ENCODE measurements around the gene RGS19.

Gene RGS19

GRCh38 chr20:64033981-64034493 lies 45.3 kb downstream of the RGS19 start:
- H3K9ac ChIP-seq (ENCODE audit: low read length) = no peak overlapping the region
- peaks cover 6% of the 10 kb centered on the region for H3K36me3 ChIP-seq (ENCODE audit: control insufficient read depth, insufficient read depth, low read length)
- H3K4me1 ChIP-seq (ENCODE audit: control insufficient read depth, insufficient read depth, low read length) = peaks cover 21% of the 10 kb centered on the region
- H3K4me3 ChIP-seq (ENCODE audit: low read length) = no peak overlapping the region
- no peaks in the 10 kb centered on the region for H3K9me3 ChIP-seq (ENCODE audit: control insufficient read depth, low read length)
- peaks cover 27% of the 10 kb centered on the region for H3K27me3 ChIP-seq (ENCODE audit: control insufficient read depth, insufficient read depth, low read length)

- Histone ChIP-seq H3K27me3 (ENCODE audit: control insufficient read depth, insufficient read depth, low read length) (peaks cover 26% of the 10 kb centered on the region), H3K9me3 (ENCODE audit: control insufficient read depth, low read length) (no peaks in the 10 kb centered on the region), H3K36me3 (ENCODE audit: control insufficient read depth, insufficient read depth, low read length) (peaks cover 9% of the 10 kb centered on the region), H3K4me3 (ENCODE audit: low read length) (no peak overlapping the region), H3K9ac (ENCODE audit: low read length) (no peak overlapping the region), H3K4me1 (ENCODE audit: control insufficient read depth, insufficient read depth, low read length) (peaks cover 16% of the 10 kb centered on the region)
Observed at GRCh38 chr20:64032706-64033624, 46.4 kb downstream of the RGS19 start.

- H3K9me3 ChIP-seq (ENCODE audit: control insufficient read depth, low read length) = no peaks in the 10 kb centered on the region
- peaks cover 15% of the 10 kb centered on the region for H3K27me3 ChIP-seq (ENCODE audit: control insufficient read depth, insufficient read depth, low read length)
- peaks cover 11% of the 10 kb centered on the region for H3K4me1 ChIP-seq (ENCODE audit: control insufficient read depth, insufficient read depth, low read length)
- no peak overlapping the region for H3K9ac ChIP-seq (ENCODE audit: low read length)
- peaks cover 16% of the 10 kb centered on the region for H3K36me3 ChIP-seq (ENCODE audit: control insufficient read depth, insufficient read depth, low read length)
- H3K4me3 ChIP-seq (ENCODE audit: low read length) = no peak overlapping the region
Observed at GRCh38 chr20:64031822-64032314, 47.5 kb downstream of the RGS19 start.

- peaks cover 11% of the 10 kb centered on the region for H3K4me1 ChIP-seq (ENCODE audit: control insufficient read depth, insufficient read depth, low read length)
- no peak overlapping the region for H3K4me3 ChIP-seq (ENCODE audit: low read length)
- no peaks in the 10 kb centered on the region for H3K9me3 ChIP-seq (ENCODE audit: control insufficient read depth, low read length)
- H3K36me3 ChIP-seq (ENCODE audit: control insufficient read depth, insufficient read depth, low read length) = peaks cover 21% of the 10 kb centered on the region
- no peak overlapping the region for H3K9ac ChIP-seq (ENCODE audit: low read length)
- H3K27me3 ChIP-seq (ENCODE audit: control insufficient read depth, insufficient read depth, low read length) = peaks cover 2% of the 10 kb centered on the region
Observed at GRCh38 chr20:64030371-64031134, 48.8 kb downstream of the RGS19 start.

GRCh38 chr20:64029293-64030117 lies 49.8 kb downstream of the RGS19 start:
- Histone ChIP-seq H3K9ac (ENCODE audit: low read length) (no peak overlapping the region), H3K36me3 (ENCODE audit: control insufficient read depth, insufficient read depth, low read length) (peaks cover 21% of the 10 kb centered on the region), H3K27me3 (ENCODE audit: control insufficient read depth, insufficient read depth, low read length) (no peaks in the 10 kb centered on the region), H3K4me1 (ENCODE audit: control insufficient read depth, insufficient read depth, low read length) (peaks cover 11% of the 10 kb centered on the region), H3K4me3 (ENCODE audit: low read length) (no peak overlapping the region), H3K9me3 (ENCODE audit: control insufficient read depth, low read length) (no peaks in the 10 kb centered on the region)

- no peaks in the 10 kb centered on the region for H3K27me3 ChIP-seq (ENCODE audit: control insufficient read depth, insufficient read depth, low read length)
- no peak overlapping the region for H3K4me3 ChIP-seq (ENCODE audit: low read length)
- H3K36me3 ChIP-seq (ENCODE audit: control insufficient read depth, insufficient read depth, low read length) = peaks cover 21% of the 10 kb centered on the region
- no peaks in the 10 kb centered on the region for H3K9me3 ChIP-seq (ENCODE audit: control insufficient read depth, low read length)
- peaks cover 11% of the 10 kb centered on the region for H3K4me1 ChIP-seq (ENCODE audit: control insufficient read depth, insufficient read depth, low read length)
- no peak overlapping the region for H3K9ac ChIP-seq (ENCODE audit: low read length)
Observed at GRCh38 chr20:64027981-64028685, 51.2 kb downstream of the RGS19 start.

GRCh38 chr20:64025826-64026412 lies 53.4 kb downstream of the RGS19 start:
- no peak overlapping the region for H3K4me3 ChIP-seq (ENCODE audit: low read length)
- peaks cover 27% of the 10 kb centered on the region for H3K36me3 ChIP-seq (ENCODE audit: control insufficient read depth, insufficient read depth, low read length)

GRCh38 chr20:64025101-64025825 lies 54.1 kb downstream of the RGS19 start:
- peaks cover 27% of the 10 kb centered on the region for H3K36me3 ChIP-seq (ENCODE audit: control insufficient read depth, insufficient read depth, low read length)
- H3K27me3 ChIP-seq (ENCODE audit: control insufficient read depth, insufficient read depth, low read length) = no peaks in the 10 kb centered on the region
- H3K4me1 ChIP-seq (ENCODE audit: control insufficient read depth, insufficient read depth, low read length) = peaks cover 3% of the 10 kb centered on the region
- H3K4me3 ChIP-seq (ENCODE audit: low read length) = no peak overlapping the region
- no peaks in the 10 kb centered on the region for H3K9me3 ChIP-seq (ENCODE audit: control insufficient read depth, low read length)
- no peak overlapping the region for H3K9ac ChIP-seq (ENCODE audit: low read length)

More at GRCh38 chr20:64025826-64026412, 53.4 kb downstream of the RGS19 start:
- no peaks in the 10 kb centered on the region for H3K27me3 ChIP-seq (ENCODE audit: control insufficient read depth, insufficient read depth, low read length)
- no peaks in the 10 kb centered on the region for H3K9me3 ChIP-seq (ENCODE audit: control insufficient read depth, low read length)
- peaks cover 10% of the 10 kb centered on the region for H3K4me1 ChIP-seq (ENCODE audit: control insufficient read depth, insufficient read depth, low read length)
- H3K9ac ChIP-seq (ENCODE audit: low read length) = no peak overlapping the region

GRCh38 chr20:64024141-64024990 lies 55.0 kb downstream of the RGS19 start:
- H3K4me3 ChIP-seq (ENCODE audit: low read length) = no peak overlapping the region
- peaks cover 28% of the 10 kb centered on the region for H3K36me3 ChIP-seq (ENCODE audit: control insufficient read depth, insufficient read depth, low read length)
- no peaks in the 10 kb centered on the region for H3K27me3 ChIP-seq (ENCODE audit: control insufficient read depth, insufficient read depth, low read length)

More at GRCh38 chr20:64024141-64024990, 55.0 kb downstream of the RGS19 start:
- Histone ChIP-seq H3K4me1 (ENCODE audit: control insufficient read depth, insufficient read depth, low read length) (no peaks in the 10 kb centered on the region), H3K9ac (ENCODE audit: low read length) (no peak overlapping the region), H3K9me3 (ENCODE audit: control insufficient read depth, low read length) (no peaks in the 10 kb centered on the region)

Data from mucosa of stomach (tissue), 1 donor.